CD4-positive, alpha-beta T cell treated with Interleukin-10 for 1 hour (primary cell): Measurements from ENCODE around the gene MYL10.
"Not testable (repeated sequence)": the region's sequence is repeated elsewhere in the genome, so short reads cannot be mapped to it uniquely, and the experiment has no call there.

ENCODE experiments used
- DNase-seq: peaks from one replicate; pipeline ENCODE4 v3.0.0-alpha.2; 2020

MYL10 gene

GRCh38 chr7:101650579-101651081 lies 21.5 kb upstream of the MYL10 start:
- DNase-seq, result no peak

GRCh38 chr7:101647876-101648275 lies 18.8 kb upstream of the MYL10 start:
- DNase-seq, result not testable (repeated sequence)

GRCh38 chr7:101645951-101646350 lies 16.9 kb upstream of the MYL10 start:
- no peak for DNase-seq

GRCh38 chr7:101644879-101645278 lies 15.8 kb upstream of the MYL10 start:
- no peak for DNase-seq

GRCh38 chr7:101639127-101639526 lies 10.0 kb upstream of the MYL10 start:
- not testable (repeated sequence) for DNase-seq

- DNase-seq, result no peak
Observed at GRCh38 chr7:101636822-101637623, 7.9 kb upstream of the MYL10 start.

GRCh38 chr7:101635484-101635883 lies 6.4 kb upstream of the MYL10 start:
- DNase-seq, result no peak

GRCh38 chr7:101634196-101634717 lies 5.2 kb upstream of the MYL10 start:
- DNase-seq, result no peak

- no peak for DNase-seq
Observed at GRCh38 chr7:101633511-101633910, 4.4 kb upstream of the MYL10 start.

GRCh38 chr7:101632641-101633040 lies 3.5 kb upstream of the MYL10 start:
- DNase-seq, result no peak

GRCh38 chr7:101631224-101631714 lies 2.2 kb upstream of the MYL10 start:
- no peak for DNase-seq

- DNase-seq, result no peak
Observed at GRCh38 chr7:101630591-101630990, 1.5 kb upstream of the MYL10 start.

- DNase-seq, result no peak
Observed at GRCh38 chr7:101628522-101628921, 574 bp downstream of the MYL10 start.

- no peak for DNase-seq
Observed at GRCh38 chr7:101626758-101627157, 2.3 kb downstream of the MYL10 start.

- DNase-seq, result no peak
Observed at GRCh38 chr7:101626069-101626671, 2.9 kb downstream of the MYL10 start.

GRCh38 chr7:101625031-101625791 lies 3.9 kb downstream of the MYL10 start:
- no peak for DNase-seq

- DNase-seq, result no peak
Observed at GRCh38 chr7:101624246-101625001, 4.7 kb downstream of the MYL10 start.

- DNase-seq, result no peak
Observed at GRCh38 chr7:101622609-101623173, 6.4 kb downstream of the MYL10 start.

GRCh38 chr7:101620991-101621390 lies 8.1 kb downstream of the MYL10 start:
- DNase-seq, result no peak

- DNase-seq, result no peak
Observed at GRCh38 chr7:101620395-101620794, 8.7 kb downstream of the MYL10 start.

GRCh38 chr7:101618916-101619315 lies 10.2 kb downstream of the MYL10 start:
- DNase-seq, result no peak

GRCh38 chr7:101618207-101618839 lies 10.8 kb downstream of the MYL10 start:
- DNase-seq, result no peak
